ENCODE measurements around the gene ANP32E.

DNA sequence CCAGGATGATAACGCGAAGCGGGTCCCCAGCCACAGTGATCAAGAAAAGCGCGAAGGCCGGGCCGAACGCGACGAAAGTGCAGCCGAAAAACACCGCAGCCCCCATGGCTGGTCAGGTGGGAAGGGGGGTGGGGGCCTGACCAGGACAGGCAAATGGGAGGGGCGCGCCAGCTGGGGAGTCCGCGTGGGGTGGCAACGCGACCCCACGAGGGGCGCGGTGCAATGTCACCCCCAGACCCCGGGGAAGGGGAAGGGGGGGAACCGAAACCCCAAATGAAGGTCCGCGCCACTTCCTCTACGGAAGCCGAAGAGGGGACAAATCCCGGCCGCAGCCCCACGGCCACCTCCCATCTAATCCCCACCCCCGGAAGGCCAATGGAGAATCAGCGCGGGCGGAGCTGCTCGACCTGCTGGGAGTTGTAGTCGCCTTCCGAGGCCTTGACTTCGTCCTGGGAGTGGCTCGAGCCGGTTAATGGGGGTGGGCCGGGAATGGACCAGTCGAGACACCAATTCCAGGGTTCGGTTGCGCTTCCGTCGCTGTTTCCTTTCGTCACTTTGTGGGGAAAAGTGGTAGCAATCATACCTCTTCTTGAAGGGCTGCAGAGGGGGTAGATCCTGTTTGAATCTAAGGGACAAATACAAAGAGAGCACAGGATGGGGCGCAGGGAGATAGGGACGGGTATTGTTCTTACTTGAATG is 32.9 kb upstream of the ANP32E start, which contains the start of gene APH1A:
- TF ChIP-seq POLR2A (IDR thresholded peaks at IDR 0.05; ENCODE audit: low read depth, low read length) (no peak), MAFK (IDR thresholded peaks at IDR 0.05; ENCODE audit: low read depth, low read length) (no peak), NFE2L2 (IDR thresholded peaks at IDR 0.05; ENCODE audit: low read depth, low read length) (no peak), RAD21 (IDR thresholded peaks at IDR 0.05; ENCODE audit: low read length) (no peak), MXI1 (IDR thresholded peaks at IDR 0.05; ENCODE audit: borderline replicate concordance, low read depth, low read length) (no peak), SMC3 (IDR thresholded peaks at IDR 0.05; ENCODE audit: low read depth, low read length) (no peak)
- TF ChIP-seq, protein P1, sequence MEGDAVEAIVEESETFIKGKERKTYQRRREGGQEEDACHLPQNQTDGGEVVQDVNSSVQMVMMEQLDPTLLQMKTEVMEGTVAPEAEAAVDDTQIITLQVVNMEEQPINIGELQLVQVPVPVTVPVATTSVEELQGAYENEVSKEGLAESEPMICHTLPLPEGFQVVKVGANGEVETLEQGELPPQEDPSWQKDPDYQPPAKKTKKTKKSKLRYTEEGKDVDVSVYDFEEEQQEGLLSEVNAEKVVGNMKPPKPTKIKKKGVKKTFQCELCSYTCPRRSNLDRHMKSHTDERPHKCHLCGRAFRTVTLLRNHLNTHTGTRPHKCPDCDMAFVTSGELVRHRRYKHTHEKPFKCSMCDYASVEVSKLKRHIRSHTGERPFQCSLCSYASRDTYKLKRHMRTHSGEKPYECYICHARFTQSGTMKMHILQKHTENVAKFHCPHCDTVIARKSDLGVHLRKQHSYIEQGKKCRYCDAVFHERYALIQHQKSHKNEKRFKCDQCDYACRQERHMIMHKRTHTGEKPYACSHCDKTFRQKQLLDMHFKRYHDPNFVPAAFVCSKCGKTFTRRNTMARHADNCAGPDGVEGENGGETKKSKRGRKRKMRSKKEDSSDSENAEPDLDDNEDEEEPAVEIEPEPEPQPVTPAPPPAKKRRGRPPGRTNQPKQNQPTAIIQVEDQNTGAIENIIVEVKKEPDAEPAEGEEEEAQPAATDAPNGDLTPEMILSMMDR (conservative IDR thresholded peaks at IDR 0.05; ENCODE audit: low read depth, low read length): no peak
- TF ChIP-seq, protein P2, sequence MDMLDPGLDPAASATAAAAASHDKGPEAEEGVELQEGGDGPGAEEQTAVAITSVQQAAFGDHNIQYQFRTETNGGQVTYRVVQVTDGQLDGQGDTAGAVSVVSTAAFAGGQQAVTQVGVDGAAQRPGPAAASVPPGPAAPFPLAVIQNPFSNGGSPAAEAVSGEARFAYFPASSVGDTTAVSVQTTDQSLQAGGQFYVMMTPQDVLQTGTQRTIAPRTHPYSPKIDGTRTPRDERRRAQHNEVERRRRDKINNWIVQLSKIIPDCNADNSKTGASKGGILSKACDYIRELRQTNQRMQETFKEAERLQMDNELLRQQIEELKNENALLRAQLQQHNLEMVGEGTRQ (IDR thresholded peaks at IDR 0.05; ENCODE audit: low read depth, low read length): no peak

Data from IMR-90 (cell line).